Measurements from ENCODE around the gene UCHL3.

- no peak for TF ChIP-seq EZH2phosphoT487 (IDR thresholded peaks at IDR 0.05; ENCODE audit: borderline replicate concordance, low read length)
- no peak for TF ChIP-seq CTCF (conservative IDR thresholded peaks at IDR 0.05; ENCODE audit: low read depth, low read length)
These were observed 5.4 kb downstream of the UCHL3 start for GRCh38 chr13:75554981-75555380.

Measured in PC-3 (cell line).